Liver (tissue), 9 donors: ENCODE results near the gene SLC44A1. TPM values are rescaled to one million over a fixed set of nuclear protein-coding genes. Genes with fewer than 3 reads are reported as not detected.

Experiments used
- DNase-seq: peaks from one replicate; pipeline ENCODE4 v3.0.0-alpha.2; 2017; ENCODE audit warnings: low spot score
- H3K27ac ChIP-seq, 2 donors: one replicate each; pipeline ENCODE4 v1.7.0; 2013; ENCODE audit warnings: inconsistent platforms in 2 of 2, low read length in 2 of 2, control low read depth in 1 of 2, low read depth in 1 of 2, mild to moderate bottlenecking in 1 of 2
- H3K27me3 ChIP-seq, 4 donors: one replicate each; pipeline versions ENCODE4 v1.6.1 to v1.7.0; 2013; ENCODE audit warnings: low read length in 3 of 4, inconsistent platforms in 1 of 4, mild to moderate bottlenecking in 1 of 4, moderate library complexity in 1 of 4; ENCODE audit not compliant: control insufficient read depth in 4 of 4, insufficient read depth in 4 of 4
- H3K36me3 ChIP-seq, 4 donors: one replicate each; pipeline versions ENCODE4 v1.6.1 to v1.7.0; 2013; ENCODE audit warnings: low read length in 3 of 4, mild to moderate bottlenecking in 3 of 4, low read depth in 1 of 4, moderate library complexity in 1 of 4; ENCODE audit not compliant: control insufficient read depth in 4 of 4, insufficient read depth in 3 of 4
- H3K4me1 ChIP-seq, 4 donors: one replicate each; pipeline versions ENCODE4 v1.6.1 to v1.7.0; 2013; ENCODE audit warnings: low read length in 3 of 4, mild to moderate bottlenecking in 3 of 4, moderate library complexity in 1 of 4; ENCODE audit not compliant: control insufficient read depth in 4 of 4, insufficient read depth in 4 of 4
- H3K4me3 ChIP-seq, 3 donors: one replicate each; pipeline versions ENCODE4 v1.6.1 to v1.7.0; 2013; ENCODE audit warnings: low read length in 3 of 3, control low read depth in 1 of 3, low read depth in 1 of 3, mild to moderate bottlenecking in 1 of 3
- H3K9ac ChIP-seq, 2 donors: one replicate each; pipeline ENCODE4 v1.7.0; 2013; ENCODE audit warnings: low read length in 2 of 2, mild to moderate bottlenecking in 2 of 2, moderate library complexity in 2 of 2, control low read depth in 1 of 2, low read depth in 1 of 2
- H3K9me3 ChIP-seq, 4 donors: one replicate each; pipeline versions ENCODE4 v1.6.1 to v1.7.0; 2013; ENCODE audit warnings: low read length in 3 of 4; ENCODE audit not compliant: control insufficient read depth in 4 of 4
- CTCF ChIP-seq: fragments of 150-350 bp; IDR thresholded peaks from 2 replicates; pipeline ENCODE4 v1.5.1; 2017; ENCODE audit warnings: improper control_type of control experiment, low read depth, low read length; ENCODE audit not compliant: missing input control
- EGR1 ChIP-seq, 2 donors: IDR thresholded peaks; 2 replicates each; pipeline ENCODE4 v1.6.1; 2016 to 2018; ENCODE audit warnings: antibody characterized with exemption in 2 of 2, low read depth in 2 of 2
- FOXA1 ChIP-seq: IDR thresholded peaks from 2 replicates; pipeline ENCODE4 v1.6.1; 2016; ENCODE audit warnings: antibody characterized with exemption
- FOXA2 ChIP-seq: IDR thresholded peaks from 2 replicates; pipeline ENCODE4 v1.6.1; 2016; ENCODE audit warnings: antibody characterized with exemption
- GABPA ChIP-seq, 2 donors: IDR thresholded peaks in 1 of 2; conservative IDR thresholded peaks in 1 of 2; 2 replicates each; pipeline ENCODE4 v1.6.1; 2016; ENCODE audit warnings: antibody characterized with exemption in 2 of 2, mild to moderate bottlenecking in 1 of 2, moderate library complexity in 1 of 2
- HNF4A ChIP-seq, 2 donors: conservative IDR thresholded peaks; 2 replicates each; pipeline ENCODE4 v1.6.1; 2016; ENCODE audit warnings: antibody characterized with exemption in 2 of 2, mild to moderate bottlenecking in 2 of 2
- HNF4G ChIP-seq: IDR thresholded peaks from 2 replicates; pipeline ENCODE4 v1.6.1; 2016; ENCODE audit warnings: antibody characterized with exemption
- JUND ChIP-seq, 2 donors: IDR thresholded peaks; 2 replicates each; pipeline ENCODE4 v1.6.1; 2016; ENCODE audit warnings: antibody characterized with exemption in 2 of 2
- NR2F2 ChIP-seq: IDR thresholded peaks from 2 replicates; pipeline ENCODE4 v1.6.1; 2016; ENCODE audit warnings: antibody characterized with exemption
- RAD21 ChIP-seq, 2 donors: IDR thresholded peaks; 2 replicates each; pipeline ENCODE4 v1.6.1; 2016; ENCODE audit warnings: antibody characterized with exemption in 2 of 2, mild to moderate bottlenecking in 2 of 2
- REST ChIP-seq: IDR thresholded peaks from 2 replicates; pipeline ENCODE4 v1.6.1; 2016; ENCODE audit warnings: antibody characterized with exemption, mild to moderate bottlenecking
- RXRA ChIP-seq, 2 donors: IDR thresholded peaks; 2 replicates each; pipeline ENCODE4 v1.6.1; 2017 to 2018; ENCODE audit warnings: antibody characterized with exemption in 2 of 2, mild to moderate bottlenecking in 1 of 2
- SP1 ChIP-seq: IDR thresholded peaks from 2 replicates; pipeline ENCODE4 v1.6.1; 2018; ENCODE audit warnings: antibody characterized with exemption, mild to moderate bottlenecking
- TAF1 ChIP-seq: conservative IDR thresholded peaks from 2 replicates; pipeline ENCODE4 v1.6.1; 2016; ENCODE audit warnings: antibody characterized with exemption, mild to moderate bottlenecking
- YY1 ChIP-seq: IDR thresholded peaks from 2 replicates; pipeline ENCODE4 v1.6.1; 2016; ENCODE audit warnings: antibody characterized with exemption, mild to moderate bottlenecking
- WGBS: extraction: QIAGEN DNeasy Blood & Tissue Kit; methylation state at CpG from one replicate; pipeline ENCODE4 v1.1.7; 2013; 5-methylcytosine and 5-hydroxymethylcytosine counted together
- polyA plus RNA-seq, 2 donors: library from polyadenylated mRNA; stranded (reverse) in 1 of 2; unstranded in 1 of 2; fragments of 200-250 nt in 1 of 2; fragments of >200 nt in 1 of 2; fragmentation: Nextera tagmentation in 1 of 2; extraction: Ambion mirVana in 1 of 2; gene quantifications; one replicate each; pipeline versions ENCODE4 v1.2.1 to v1.2.3, GENCODE V29; 2013 to 2015
- total RNA-seq, 2 donors: library from RNA; depleted of rRNA; stranded (reverse); fragments of >200 nt; gene quantifications; one replicate each; pipeline ENCODE4 v1.2.3, GENCODE V29; 2014
- TF ChIP-seq, protein P1 (sequence below): IDR thresholded peaks from 2 replicates; pipeline ENCODE4 v1.6.1; 2016; ENCODE audit warnings: antibody characterized with exemption
- TF ChIP-seq, protein P2 (sequence below): IDR thresholded peaks from 2 replicates; pipeline ENCODE4 v1.6.1; 2016; ENCODE audit warnings: antibody characterized with exemption
- TF ChIP-seq, protein P3 (sequence below): IDR thresholded peaks from 2 replicates; pipeline ENCODE4 v1.6.1; 2016; ENCODE audit warnings: antibody characterized with exemption
- donor health status: healthy.
- donor health status: healthy.
- donor health status: healthy.
- donor health status: healthy.
- donor health status: healthy.

The SLC44A1 gene
- total and polyA plus RNA-seq, 4 donors, result 18.1 to 73.1 (median 53.1) TPM

DNA sequence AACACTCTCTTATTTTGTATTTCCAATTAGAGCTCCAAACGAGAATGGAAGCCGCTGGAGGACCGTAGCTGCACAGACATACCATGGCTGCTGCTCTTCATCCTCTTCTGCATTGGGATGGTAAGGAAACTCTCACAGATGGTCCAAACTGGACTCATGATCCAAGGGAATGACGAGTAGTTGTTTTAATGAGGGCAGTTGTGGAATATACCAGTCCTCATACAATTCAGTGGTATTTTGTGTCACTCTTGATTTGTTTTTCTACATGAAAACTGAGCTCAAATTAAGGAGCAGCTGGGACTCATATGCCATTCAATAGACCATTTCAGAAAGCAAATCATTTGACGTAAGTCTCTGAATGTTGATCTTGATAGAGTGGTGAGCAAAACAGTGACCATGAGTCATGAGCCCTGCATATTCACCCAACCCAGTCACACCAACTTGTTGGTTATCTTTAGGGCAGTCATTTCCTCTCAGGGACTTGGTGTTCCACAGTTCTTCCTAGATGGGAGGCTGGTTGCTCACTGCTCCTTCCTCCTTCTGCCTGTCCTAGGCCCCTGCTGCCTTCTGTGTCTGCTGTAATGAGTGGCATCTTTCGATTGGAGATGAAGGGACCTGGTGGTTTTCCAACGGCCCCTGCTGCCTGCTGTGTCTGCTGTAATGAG, 54.9 kb downstream of the SLC44A1 start:
- DNase-seq, result no peak
- Histone ChIP-seq H3K36me3 (peaks cover 2 to 15% (median 9%) of the 10 kb centered on the region in 4 donors), H3K4me1 (peaks cover 0 to 2% (median under 1%) of the 10 kb centered on the region in 4 donors), H3K9ac (no peak overlapping the region), H3K27ac (no peak overlapping the region), H3K9me3 (no peaks in the 10 kb centered on the region), H3K27me3 (no peaks in the 10 kb centered on the region), H3K4me3 (no peak overlapping the region)
- no peak for TF ChIP-seq CTCF
- no peak for TF ChIP-seq NR2F2
- TF ChIP-seq HNF4A (conservative IDR thresholded peaks at IDR 0.05), result no peak
- TF ChIP-seq SP1, result no peak
- no peak for TF ChIP-seq GABPA (IDR thresholded peaks at IDR 0.05 in 1 of 2, conservative IDR thresholded peaks at IDR 0.05 in 1 of 2)
- no peak for TF ChIP-seq HNF4G
- TF ChIP-seq REST, result no peak
- no peak for TF ChIP-seq EGR1 (IDR thresholded peaks at IDR 0.05; ENCODE audit: low read depth in 2 of 2)
- no peak for TF ChIP-seq RXRA (IDR thresholded peaks at IDR 0.05)
- no peak for TF ChIP-seq RAD21 (IDR thresholded peaks at IDR 0.05)
- TF ChIP-seq, protein P1, sequence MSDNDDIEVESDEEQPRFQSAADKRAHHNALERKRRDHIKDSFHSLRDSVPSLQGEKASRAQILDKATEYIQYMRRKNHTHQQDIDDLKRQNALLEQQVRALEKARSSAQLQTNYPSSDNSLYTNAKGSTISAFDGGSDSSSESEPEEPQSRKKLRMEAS, result no peak
- TF ChIP-seq JUND (IDR thresholded peaks at IDR 0.05), result no peak
- TF ChIP-seq, protein P2, sequence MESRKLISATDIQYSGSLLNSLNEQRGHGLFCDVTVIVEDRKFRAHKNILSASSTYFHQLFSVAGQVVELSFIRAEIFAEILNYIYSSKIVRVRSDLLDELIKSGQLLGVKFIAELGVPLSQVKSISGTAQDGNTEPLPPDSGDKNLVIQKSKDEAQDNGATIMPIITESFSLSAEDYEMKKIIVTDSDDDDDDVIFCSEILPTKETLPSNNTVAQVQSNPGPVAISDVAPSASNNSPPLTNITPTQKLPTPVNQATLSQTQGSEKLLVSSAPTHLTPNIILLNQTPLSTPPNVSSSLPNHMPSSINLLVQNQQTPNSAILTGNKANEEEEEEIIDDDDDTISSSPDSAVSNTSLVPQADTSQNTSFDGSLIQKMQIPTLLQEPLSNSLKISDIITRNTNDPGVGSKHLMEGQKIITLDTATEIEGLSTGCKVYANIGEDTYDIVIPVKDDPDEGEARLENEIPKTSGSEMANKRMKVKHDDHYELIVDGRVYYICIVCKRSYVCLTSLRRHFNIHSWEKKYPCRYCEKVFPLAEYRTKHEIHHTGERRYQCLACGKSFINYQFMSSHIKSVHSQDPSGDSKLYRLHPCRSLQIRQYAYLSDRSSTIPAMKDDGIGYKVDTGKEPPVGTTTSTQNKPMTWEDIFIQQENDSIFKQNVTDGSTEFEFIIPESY, result no peak
- TF ChIP-seq FOXA1, result no peak
- TF ChIP-seq, protein P3, sequence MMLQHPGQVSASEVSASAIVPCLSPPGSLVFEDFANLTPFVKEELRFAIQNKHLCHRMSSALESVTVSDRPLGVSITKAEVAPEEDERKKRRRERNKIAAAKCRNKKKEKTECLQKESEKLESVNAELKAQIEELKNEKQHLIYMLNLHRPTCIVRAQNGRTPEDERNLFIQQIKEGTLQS, result no peak
- no peak for TF ChIP-seq YY1
- no peak for TF ChIP-seq TAF1
- no peak for TF ChIP-seq FOXA2
- WGBS, result 89% methylated on average over 7 of the region's 7 CpGs
